HUES6 (cell line): ENCODE measurements around the gene RRM1.
"Not testable (repeated sequence)": the region's sequence is repeated elsewhere in the genome, so short reads cannot be mapped to it uniquely, and the experiment has no call there.

Experiments
- H3K27ac ChIP-seq: 2 replicates; pipeline ENCODE4 v1.7.0; 2013; ENCODE audit warnings: low read depth, mild to moderate bottlenecking, low read length, inconsistent platforms
- H3K27me3 ChIP-seq: 2 replicates; pipeline ENCODE4 v1.6.1; 2013; ENCODE audit warnings: low read length; ENCODE audit not compliant: control insufficient read depth, insufficient read depth
- H3K36me3 ChIP-seq: 2 replicates; pipeline ENCODE4 v1.6.1; 2013; ENCODE audit warnings: low read length; ENCODE audit not compliant: control insufficient read depth, insufficient read depth
- H3K4me1 ChIP-seq: 2 replicates; pipeline ENCODE4 v1.6.1; 2013; ENCODE audit warnings: low read length; ENCODE audit not compliant: control insufficient read depth, insufficient read depth
- H3K4me3 ChIP-seq: 2 replicates; pipeline ENCODE4 v1.5.1; 2013; ENCODE audit warnings: low read depth, low read length
- H3K9ac ChIP-seq: one replicate; pipeline ENCODE4 v1.6.1; 2013; ENCODE audit warnings: mild to moderate bottlenecking, low read length
- H3K9me3 ChIP-seq: 2 replicates; pipeline ENCODE4 v1.6.1; 2013; ENCODE audit warnings: low read depth, low read length; ENCODE audit not compliant: control insufficient read depth, insufficient read depth

The RRM1 gene

DNA sequence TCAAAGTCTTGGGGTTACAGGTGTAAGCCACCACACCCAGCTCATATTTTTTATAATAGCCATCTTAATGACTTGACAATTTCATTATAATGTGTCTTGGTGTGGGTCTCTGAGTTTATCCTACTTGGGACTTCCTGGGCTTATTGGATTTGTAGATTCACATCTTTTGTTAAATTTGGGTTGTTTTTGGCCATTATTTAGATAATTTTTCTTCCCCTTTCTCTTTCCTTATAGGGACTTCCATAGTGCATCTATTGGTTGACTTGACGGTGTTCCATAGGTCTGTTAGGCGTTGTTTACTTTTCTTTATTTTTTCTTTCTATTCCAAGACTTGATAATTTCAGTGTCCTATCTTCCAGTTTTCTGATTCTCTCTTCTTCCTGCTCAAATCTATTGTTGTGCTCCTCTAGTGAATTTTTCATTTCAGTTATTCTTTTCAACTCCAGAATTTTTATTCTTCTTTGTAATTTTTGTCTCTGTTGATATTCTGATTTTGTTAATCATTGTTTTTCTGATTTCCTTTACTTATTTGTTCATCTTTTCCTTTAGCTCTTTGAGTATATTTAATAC, 45.6 kb downstream of the RRM1 start:
- Histone ChIP-seq H3K36me3 (peaks cover 52% of the 10 kb centered on the region), H3K9me3 (peaks cover 2% of the 10 kb centered on the region; the same call in 1 of the 2 replicates), H3K9ac (no peak overlapping the region), H3K27me3 (no peaks in the 10 kb centered on the region), H3K27ac (no peak overlapping the region), H3K4me3 (no peak overlapping the region), H3K4me1 (no peaks in the 10 kb centered on the region)

DNA sequence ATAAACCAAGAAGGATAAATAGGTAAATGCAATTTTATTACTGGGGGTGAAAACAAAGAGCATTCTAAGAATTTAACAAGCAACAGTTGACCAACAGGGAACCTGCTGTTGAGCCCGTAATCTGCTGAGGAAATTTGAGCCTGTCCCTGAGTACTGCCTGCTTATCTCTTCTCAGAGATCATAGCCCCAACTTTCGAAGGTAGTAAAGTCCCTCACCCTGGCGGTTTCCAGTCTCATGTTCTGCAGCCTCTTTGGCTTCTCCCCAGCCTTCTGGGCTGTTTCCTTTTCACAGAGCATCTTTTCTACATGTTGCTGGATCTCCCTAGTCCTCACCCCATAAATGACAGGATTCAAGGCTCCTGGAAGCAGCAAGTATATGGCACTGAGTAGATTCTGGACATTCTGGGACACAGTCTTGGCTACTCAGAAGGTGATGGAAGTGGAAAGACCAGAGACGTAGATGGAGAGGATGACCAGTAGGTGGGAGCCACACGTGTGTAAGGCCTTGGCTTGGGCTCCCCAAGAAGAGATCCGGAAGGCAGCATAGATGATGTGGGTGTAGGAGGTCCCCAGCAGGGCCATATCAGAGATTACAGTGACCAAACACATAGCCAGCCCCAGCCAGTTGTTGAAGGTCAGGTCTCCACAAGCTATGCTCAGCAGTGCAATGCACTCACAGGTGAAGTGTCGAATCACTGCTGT, 51.6 kb downstream of the RRM1 start:
- no peak overlapping the region for H3K4me3 ChIP-seq
- H3K27ac ChIP-seq: no peak overlapping the region
- H3K27me3 ChIP-seq: no peaks in the 10 kb centered on the region

DNA sequence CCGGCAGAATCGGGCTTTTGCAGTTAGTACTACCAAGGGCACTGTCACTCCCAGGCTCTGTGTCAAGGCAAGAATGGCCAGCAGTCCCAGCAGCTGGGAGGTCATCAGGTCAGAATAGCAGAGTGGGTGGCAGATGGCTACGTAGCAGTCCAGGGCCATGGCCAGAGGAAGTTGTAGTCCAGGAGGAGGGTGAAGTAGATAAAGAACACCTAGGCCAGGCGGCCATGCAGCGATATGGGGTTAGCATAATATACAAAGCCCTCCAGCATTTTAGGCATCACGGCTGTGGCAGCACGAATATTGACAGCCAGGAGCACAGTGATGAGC, 52.1 kb downstream of the RRM1 start:
- no peak overlapping the region for H3K9ac ChIP-seq

More for the DNA sequence above, 51.6 kb downstream of the RRM1 start:
- H3K36me3 ChIP-seq: peaks cover 9% of the 10 kb centered on the region
- no peaks in the 10 kb centered on the region for H3K4me1 ChIP-seq
- H3K9me3 ChIP-seq: no peaks in the 10 kb centered on the region
- no peak overlapping the region for H3K9ac ChIP-seq

DNA sequence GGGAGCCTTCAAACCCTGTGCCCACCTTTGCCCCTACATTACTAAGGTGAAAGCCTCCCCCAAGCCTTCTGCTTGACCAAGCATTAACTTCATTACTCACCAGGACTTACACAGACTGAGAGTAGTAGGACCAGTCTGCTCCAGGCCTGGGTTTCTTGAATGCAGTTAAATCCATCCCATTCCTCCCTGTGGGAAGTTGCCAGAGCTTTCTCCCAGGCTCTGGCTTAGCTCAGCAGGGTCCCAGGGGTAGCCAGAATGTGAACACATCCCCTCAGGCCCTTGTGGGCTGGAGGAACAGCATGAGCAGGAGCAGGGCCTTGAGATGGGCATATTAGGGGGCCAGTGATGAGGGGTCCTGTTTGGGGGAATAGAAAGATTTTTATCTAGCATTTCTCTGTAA, 59.9 kb downstream of the RRM1 start:
- no peak overlapping the region for H3K27ac ChIP-seq
- H3K9ac ChIP-seq: no peak overlapping the region
- H3K27me3 ChIP-seq: no peaks in the 10 kb centered on the region
- H3K4me3 ChIP-seq: no peak overlapping the region
- H3K9me3 ChIP-seq: no peaks in the 10 kb centered on the region
- H3K36me3 ChIP-seq: no peaks in the 10 kb centered on the region
- no peaks in the 10 kb centered on the region for H3K4me1 ChIP-seq

More for the DNA sequence above, 52.1 kb downstream of the RRM1 start:
- no peak overlapping the region for H3K4me3 ChIP-seq
- H3K27ac ChIP-seq: no peak overlapping the region
- no peaks in the 10 kb centered on the region for H3K9me3 ChIP-seq
- no peaks in the 10 kb centered on the region for H3K27me3 ChIP-seq
- H3K4me1 ChIP-seq: no peaks in the 10 kb centered on the region
- H3K36me3 ChIP-seq: peaks cover 4% of the 10 kb centered on the region

DNA sequence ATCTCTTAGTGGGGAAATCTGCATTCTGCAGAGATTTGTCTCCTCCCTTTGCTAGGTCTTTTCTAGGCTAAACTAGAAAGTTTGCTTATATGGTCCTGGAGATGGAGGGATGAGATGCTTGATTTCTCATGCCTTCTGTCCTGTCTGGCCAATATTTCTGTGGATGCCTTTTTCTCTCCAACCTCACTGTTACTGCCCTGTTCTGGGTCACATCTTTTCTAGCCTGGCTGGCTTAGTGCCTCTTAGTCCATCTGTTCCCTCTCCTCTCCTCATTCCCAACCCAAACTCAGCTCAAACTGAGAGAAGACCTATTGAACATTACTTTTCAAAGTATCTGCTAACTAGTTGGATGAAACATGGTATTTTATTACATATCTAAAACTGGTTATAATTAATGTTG, 62.0 kb downstream of the RRM1 start:
- H3K4me1 ChIP-seq: no peaks in the 10 kb centered on the region
- H3K9me3 ChIP-seq: no peaks in the 10 kb centered on the region
- H3K27me3 ChIP-seq: no peaks in the 10 kb centered on the region
- H3K27ac ChIP-seq: no peak overlapping the region
- H3K4me3 ChIP-seq: no peak overlapping the region
- H3K36me3 ChIP-seq: no peaks in the 10 kb centered on the region
- H3K9ac ChIP-seq: no peak overlapping the region

DNA sequence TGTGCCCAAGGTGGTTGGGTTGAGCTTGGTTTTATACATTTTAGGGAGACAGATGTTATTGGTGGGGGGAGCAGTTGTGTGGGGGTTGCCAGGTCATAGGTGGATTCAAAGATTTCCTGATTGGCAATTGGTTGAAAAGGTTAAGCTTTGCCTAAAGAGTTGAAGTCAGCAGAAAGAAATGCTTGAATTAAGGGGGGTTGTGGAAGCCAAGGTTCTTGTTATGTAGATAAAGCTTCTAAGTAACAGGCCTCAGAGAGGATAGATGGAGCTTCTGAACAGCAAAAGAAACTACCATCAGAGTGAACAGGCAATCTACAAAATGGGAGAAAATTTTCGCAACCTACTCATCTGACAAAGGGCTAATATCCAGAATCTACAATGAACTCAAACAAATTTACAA, 64.2 kb downstream of the RRM1 start:
- not testable (repeated sequence) for H3K4me3 ChIP-seq, H3K4me1 ChIP-seq, H3K27ac ChIP-seq, H3K27me3 ChIP-seq, H3K9ac ChIP-seq, H3K9me3 ChIP-seq, H3K36me3 ChIP-seq

DNA sequence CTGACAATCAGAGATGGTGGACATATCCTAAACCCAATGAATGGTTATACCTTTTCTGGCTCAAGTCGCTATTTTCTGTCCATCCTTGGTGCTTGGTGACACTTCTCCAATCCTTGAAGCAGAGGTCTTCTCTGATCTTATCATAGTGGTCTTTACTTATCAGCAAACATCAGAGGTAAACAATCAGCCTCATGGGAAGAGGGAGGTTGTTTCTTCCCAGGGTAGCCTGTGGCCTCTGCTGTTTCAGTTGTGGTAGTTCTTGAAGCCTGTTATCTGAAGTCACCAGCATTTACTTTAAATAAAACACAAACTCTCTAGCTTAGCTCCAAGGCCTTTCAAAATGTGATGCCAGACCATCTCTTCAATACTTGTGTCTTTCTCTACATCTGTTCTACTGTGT, 66.7 kb downstream of the RRM1 start:
- Histone ChIP-seq H3K9me3 (no peaks in the 10 kb centered on the region), H3K27ac (no peak overlapping the region), H3K27me3 (peaks cover 18% of the 10 kb centered on the region; the same call in 1 of the 2 replicates), H3K4me1 (no peaks in the 10 kb centered on the region), H3K9ac (no peak overlapping the region), H3K36me3 (no peaks in the 10 kb centered on the region), H3K4me3 (no peak overlapping the region)

DNA sequence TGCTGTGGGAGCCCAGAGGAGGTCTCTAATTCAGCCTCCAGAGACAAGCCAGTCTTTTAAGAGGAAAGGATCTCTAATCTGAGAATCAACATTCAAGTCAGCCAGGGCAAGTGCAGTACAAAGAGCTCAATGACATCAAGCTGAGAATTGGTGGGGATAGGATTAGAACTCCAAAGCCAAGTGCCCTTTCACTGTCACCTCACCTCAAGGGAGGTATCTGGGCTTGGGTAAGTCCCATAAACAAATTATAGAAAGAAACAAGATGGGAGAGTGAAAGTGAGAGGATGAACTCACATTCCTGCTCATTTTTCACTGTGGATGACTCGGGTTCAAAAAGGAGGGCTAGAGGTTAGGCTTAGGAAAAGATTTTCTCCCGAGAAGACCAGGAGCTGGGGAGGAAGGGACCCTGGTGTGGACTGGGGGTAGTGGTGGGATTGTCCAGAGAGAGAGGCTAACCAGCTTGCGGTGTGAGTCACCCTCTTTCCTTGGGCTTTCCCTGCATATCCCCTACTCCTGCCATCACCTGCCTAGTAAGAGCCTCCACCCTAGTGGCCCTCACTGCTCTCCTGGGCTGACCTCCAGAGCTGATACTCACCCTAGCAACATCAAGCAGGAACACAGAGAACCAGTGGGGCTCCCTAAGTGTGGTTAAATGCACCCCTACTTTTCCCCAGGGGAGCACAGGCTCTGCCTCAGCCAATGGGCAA, 70.4 kb downstream of the RRM1 start:
- H3K36me3 ChIP-seq: no peaks in the 10 kb centered on the region
- H3K9ac ChIP-seq: no peak overlapping the region
- H3K27ac ChIP-seq: no peak overlapping the region
- no peaks in the 10 kb centered on the region for H3K4me1 ChIP-seq
- H3K27me3 ChIP-seq: peaks cover 18% of the 10 kb centered on the region; the same call in 1 of the 2 replicates
- H3K4me3 ChIP-seq: no peak overlapping the region
- H3K9me3 ChIP-seq: no peaks in the 10 kb centered on the region; the same call in 1 of the 2 replicates

DNA sequence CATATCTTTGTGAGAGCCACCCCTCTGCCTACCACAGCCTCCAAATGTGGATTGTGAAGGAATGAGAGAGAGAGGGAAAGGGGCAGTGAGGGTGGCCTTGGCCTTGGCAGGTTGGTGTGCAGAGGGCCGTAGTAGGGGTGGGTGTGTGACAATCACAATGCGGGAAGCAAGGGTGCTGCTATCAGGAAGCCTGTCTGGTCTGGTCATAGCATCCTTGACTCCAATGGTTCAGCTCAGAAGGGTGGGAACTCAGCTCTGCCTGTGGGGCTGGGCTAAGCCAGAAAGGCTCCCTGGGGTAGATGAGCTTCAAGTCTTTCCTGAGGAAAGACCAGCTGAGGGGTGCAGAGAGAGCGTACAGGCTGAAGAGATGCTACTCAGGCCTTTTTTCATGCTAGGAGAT, 72.7 kb downstream of the RRM1 start:
- no peaks in the 10 kb centered on the region for H3K4me1 ChIP-seq
- peaks cover 18% of the 10 kb centered on the region; the same call in 1 of the 2 replicates for H3K27me3 ChIP-seq
- H3K27ac ChIP-seq: no peak overlapping the region
- H3K4me3 ChIP-seq: no peak overlapping the region
- H3K9ac ChIP-seq: no peak overlapping the region
- no peaks in the 10 kb centered on the region for H3K36me3 ChIP-seq
- no peaks in the 10 kb centered on the region; the same call in 1 of the 2 replicates for H3K9me3 ChIP-seq

DNA sequence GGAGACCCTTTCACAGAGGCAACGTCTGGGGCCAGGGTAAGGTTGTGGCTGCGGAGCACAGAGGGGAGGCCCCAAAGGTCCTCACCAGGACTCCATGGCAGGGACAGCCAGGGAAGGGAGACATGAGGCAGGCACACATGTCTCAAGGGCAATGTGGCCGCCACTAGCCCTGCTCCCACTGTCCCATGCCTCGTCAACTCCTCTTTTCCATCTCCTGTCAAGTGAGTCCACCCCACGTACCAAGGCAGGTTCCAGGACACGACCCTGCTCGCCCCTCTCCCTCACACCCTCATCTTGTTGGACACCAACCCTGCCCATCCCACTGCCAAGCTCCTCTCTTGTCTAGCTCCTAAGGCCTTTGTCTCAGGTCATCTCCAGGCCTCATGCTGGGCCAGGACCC, 73.2 kb downstream of the RRM1 start:
- H3K9me3 ChIP-seq: no peaks in the 10 kb centered on the region; the same call in 1 of the 2 replicates
- H3K27ac ChIP-seq: no peak overlapping the region
- H3K36me3 ChIP-seq: no peaks in the 10 kb centered on the region
- H3K4me3 ChIP-seq: no peak overlapping the region
- no peak overlapping the region for H3K9ac ChIP-seq
- H3K27me3 ChIP-seq: peaks cover 18% of the 10 kb centered on the region; the same call in 1 of the 2 replicates
- no peaks in the 10 kb centered on the region for H3K4me1 ChIP-seq

DNA sequence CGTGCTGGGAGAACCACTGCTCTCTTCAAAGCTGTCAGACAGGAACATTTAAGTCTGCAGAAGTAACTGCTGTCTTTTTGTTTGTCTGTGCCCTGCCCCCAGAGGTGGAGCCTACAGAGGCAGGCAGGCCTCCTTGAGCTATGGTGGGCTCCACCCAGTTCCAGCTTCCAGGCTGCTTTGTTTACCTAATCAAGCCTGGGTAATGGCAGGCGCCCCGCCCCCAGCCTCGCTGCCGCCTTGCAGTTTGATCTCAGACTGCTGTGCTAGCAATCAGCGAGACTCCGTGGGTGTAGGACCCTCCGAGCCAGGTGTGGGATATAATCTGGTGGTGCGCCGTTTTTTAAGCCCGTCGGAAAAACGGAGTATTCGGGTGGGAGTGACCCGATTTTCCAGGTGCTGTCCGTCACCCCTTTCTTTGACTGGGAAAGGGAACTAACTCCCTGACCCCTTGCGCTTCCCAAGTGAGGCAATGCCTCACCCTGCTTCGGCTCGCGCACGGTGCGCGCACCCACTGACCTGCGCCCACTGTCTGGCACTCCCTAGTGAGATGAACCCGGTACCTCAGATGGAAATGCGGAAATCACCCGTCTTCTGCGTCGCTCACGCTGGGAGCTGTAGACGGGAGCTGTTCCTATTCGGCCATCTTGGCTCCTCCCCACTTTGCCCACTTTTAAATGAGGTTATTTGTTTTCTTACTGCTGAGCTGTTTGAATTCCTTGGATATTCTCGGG, 81.2 kb downstream of the RRM1 start:
- H3K36me3 ChIP-seq, H3K9me3 ChIP-seq, H3K27me3 ChIP-seq, H3K4me1 ChIP-seq, H3K27ac ChIP-seq: not testable (repeated sequence)
- H3K9ac ChIP-seq: peak overlapping the region; percentile 33
- peak overlapping the region; percentile 73 for H3K4me3 ChIP-seq
